BE2C (cell line): ENCODE results near the gene TMEM132C.

Experiments
- DNase-seq: peaks from one replicate; pipeline ENCODE4 v3.0.0-alpha.2; 2020
- H3K27me3 ChIP-seq: fragments of 250-450 bp; sonication (Bioruptor Pico); 2 replicates; pipeline ENCODE4 v1.5.1; 2020; ENCODE audit warnings: mild to moderate bottlenecking
- H3K36me3 ChIP-seq: fragments of 250-450 bp; sonication (Bioruptor Pico); 2 replicates; pipeline ENCODE4 v1.5.1; 2020; ENCODE audit warnings: mild to moderate bottlenecking
- H3K4me1 ChIP-seq: fragments of 250-450 bp; sonication (Bioruptor Pico); 2 replicates; pipeline ENCODE4 v1.5.1; 2020
- H3K4me3 ChIP-seq: 2 replicates; pipeline ENCODE4 v1.5.1; 2011; ENCODE audit warnings: low read depth, low read length
- H3K9me3 ChIP-seq: fragments of 250-450 bp; sonication (Bioruptor Pico); 2 replicates; pipeline ENCODE4 v1.5.1; 2020
- TF ChIP-seq, protein P1 (sequence below): IDR thresholded peaks from 2 replicates; pipeline ENCODE4 v1.5.1; 2012; ENCODE audit warnings: mild to moderate bottlenecking, low read depth, low read length

The TMEM132C gene

DNA sequence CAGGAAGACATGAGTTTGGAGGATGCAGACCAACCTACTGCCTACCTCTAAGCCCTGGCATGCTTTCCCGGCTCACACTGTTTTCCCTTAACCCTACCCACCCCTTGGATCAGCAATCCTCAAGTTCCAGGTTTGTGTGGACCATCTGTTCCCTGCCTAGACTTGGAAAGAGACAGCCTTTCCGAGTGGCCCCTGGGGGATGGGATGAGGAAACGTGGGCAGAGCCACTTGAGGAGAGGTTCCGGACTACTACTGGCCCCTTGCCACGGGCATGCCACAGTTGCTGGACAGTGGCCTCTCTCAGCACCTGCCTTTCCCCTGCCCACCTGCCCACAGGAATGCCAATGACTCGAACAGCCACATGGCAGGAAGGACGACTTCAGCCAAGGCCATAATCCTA is 420.9 kb downstream of the TMEM132C start:
- no peaks in the 10 kb centered on the region for H3K4me1 ChIP-seq
- no peaks in the 10 kb centered on the region for H3K36me3 ChIP-seq
- no peaks in the 10 kb centered on the region for H3K9me3 ChIP-seq
- TF ChIP-seq, protein P1, sequence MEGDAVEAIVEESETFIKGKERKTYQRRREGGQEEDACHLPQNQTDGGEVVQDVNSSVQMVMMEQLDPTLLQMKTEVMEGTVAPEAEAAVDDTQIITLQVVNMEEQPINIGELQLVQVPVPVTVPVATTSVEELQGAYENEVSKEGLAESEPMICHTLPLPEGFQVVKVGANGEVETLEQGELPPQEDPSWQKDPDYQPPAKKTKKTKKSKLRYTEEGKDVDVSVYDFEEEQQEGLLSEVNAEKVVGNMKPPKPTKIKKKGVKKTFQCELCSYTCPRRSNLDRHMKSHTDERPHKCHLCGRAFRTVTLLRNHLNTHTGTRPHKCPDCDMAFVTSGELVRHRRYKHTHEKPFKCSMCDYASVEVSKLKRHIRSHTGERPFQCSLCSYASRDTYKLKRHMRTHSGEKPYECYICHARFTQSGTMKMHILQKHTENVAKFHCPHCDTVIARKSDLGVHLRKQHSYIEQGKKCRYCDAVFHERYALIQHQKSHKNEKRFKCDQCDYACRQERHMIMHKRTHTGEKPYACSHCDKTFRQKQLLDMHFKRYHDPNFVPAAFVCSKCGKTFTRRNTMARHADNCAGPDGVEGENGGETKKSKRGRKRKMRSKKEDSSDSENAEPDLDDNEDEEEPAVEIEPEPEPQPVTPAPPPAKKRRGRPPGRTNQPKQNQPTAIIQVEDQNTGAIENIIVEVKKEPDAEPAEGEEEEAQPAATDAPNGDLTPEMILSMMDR, result no peak
- H3K4me3 ChIP-seq, result no peak overlapping the region
- no peak for DNase-seq
- no peaks in the 10 kb centered on the region for H3K27me3 ChIP-seq

DNA sequence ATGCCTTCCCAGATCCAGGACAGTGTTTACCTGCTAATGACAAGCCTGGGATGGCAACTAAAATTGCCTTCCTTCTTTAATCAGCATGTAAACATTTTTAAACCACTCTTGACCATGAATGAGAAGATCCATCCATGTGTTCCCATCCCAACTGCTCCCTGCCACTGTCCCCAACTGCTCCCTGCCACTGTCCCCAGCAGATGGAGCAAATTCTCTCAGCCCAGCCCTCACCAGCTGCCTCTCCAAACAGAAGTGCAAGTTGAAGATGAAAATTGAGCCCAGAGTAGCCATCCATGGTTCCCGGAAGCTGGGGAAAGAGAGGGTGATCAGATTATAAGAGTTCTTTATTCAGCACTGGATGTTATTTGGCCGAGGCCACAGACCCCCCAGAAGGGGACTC is 423.7 kb downstream of the TMEM132C start:
- H3K27me3 ChIP-seq, result no peaks in the 10 kb centered on the region
- no peaks in the 10 kb centered on the region for H3K36me3 ChIP-seq
- H3K9me3 ChIP-seq, result no peaks in the 10 kb centered on the region
- TF ChIP-seq, protein P1, result no peak
- no peak for DNase-seq
- H3K4me1 ChIP-seq, result no peaks in the 10 kb centered on the region
- H3K4me3 ChIP-seq, result no peak overlapping the region

DNA sequence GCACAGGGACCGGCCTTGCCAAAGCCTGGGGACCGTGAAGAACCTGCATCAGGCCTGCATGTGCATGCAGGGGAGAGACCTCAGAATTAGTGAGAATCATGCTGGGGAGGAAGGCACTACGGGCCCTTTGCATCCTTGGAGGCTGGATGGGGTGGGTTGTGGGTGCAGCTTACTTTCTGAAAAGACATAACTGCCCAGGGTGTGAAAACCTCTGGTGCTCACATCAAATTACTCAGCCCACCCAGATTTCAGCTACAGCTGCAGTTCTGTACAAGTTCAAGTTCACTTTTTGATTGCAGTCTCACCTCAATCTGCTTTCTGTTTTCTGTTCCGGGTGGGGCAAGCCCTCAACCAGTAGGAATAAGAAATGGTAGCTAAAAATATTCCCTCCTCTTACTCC is 426.1 kb downstream of the TMEM132C start:
- no peak overlapping the region for H3K4me3 ChIP-seq
- H3K9me3 ChIP-seq, result peaks cover 3% of the 10 kb centered on the region; the same call in 1 of the 2 replicates
- H3K27me3 ChIP-seq, result no peaks in the 10 kb centered on the region
- no peaks in the 10 kb centered on the region for H3K36me3 ChIP-seq
- H3K4me1 ChIP-seq, result no peaks in the 10 kb centered on the region
- TF ChIP-seq, protein P1, result no peak
- DNase-seq, result no peak

DNA sequence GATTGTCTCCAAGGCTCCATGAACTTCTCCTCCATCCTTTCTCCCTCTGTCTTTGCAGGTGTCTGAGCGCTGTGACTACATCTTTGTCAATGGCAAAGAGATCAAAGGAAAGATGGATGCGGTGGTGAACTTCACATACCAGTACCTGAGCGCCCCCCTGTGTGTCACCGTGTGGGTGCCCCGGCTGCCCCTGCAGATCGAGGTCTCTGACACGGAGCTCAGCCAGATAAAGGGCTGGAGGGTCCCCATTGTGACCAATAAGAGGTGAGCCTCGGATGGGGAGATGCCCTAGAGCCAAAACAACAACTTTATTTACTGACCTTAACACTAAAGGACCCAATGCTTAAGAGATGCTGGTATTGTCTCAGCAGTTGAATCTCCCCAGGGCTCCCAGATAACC is 426.8 kb downstream of the TMEM132C start:
- DNase-seq, result no peak
- TF ChIP-seq, protein P1, result no peak
- H3K36me3 ChIP-seq, result no peaks in the 10 kb centered on the region
- H3K4me1 ChIP-seq, result no peaks in the 10 kb centered on the region
- no peak overlapping the region for H3K4me3 ChIP-seq
- H3K9me3 ChIP-seq, result peaks cover 3% of the 10 kb centered on the region; the same call in 1 of the 2 replicates
- no peaks in the 10 kb centered on the region for H3K27me3 ChIP-seq

DNA sequence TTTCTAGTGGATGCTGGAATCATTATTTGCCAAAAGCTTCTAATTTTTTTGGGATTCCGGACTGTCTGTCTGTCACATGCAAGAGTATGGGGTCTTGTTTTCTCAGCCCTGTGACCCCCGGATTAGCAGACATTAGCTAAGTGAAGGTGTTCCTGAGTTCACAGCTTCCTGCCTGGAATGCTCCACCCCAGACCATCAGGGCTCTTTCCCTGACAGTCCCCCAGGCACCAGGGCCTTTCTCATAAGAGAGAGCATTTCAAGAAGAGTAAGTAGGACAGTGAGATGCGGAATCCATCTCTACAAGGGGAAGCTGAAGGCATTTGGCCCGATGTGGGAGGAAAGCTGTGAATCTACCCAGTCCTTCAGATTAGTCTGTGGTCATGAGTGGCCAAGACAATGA is 427.5 kb downstream of the TMEM132C start:
- Histone ChIP-seq H3K27me3 (no peaks in the 10 kb centered on the region), H3K9me3 (peaks cover 3% of the 10 kb centered on the region; the same call in 1 of the 2 replicates), H3K4me3 (no peak overlapping the region), H3K4me1 (no peaks in the 10 kb centered on the region), H3K36me3 (no peaks in the 10 kb centered on the region)
- TF ChIP-seq, protein P1, result no peak
- DNase-seq, result no peak

DNA sequence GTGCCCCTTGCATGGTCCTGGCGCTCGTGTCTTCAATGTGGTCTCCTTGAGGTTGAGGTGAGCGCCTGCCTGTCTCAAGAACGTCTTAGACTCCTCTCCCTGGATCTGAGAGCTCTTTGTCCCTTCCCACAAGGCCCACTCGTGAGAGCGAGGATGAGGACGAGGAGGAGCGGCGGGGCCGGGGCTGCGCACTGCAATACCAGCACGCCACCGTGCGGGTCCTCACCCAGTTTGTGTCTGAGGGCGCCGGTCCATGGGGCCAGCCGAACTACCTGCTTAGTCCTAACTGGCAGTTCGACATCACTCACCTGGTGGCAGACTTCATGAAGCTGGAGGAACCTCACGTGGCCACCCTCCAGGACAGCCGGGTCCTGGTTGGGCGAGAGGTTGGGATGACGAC is 428.7 kb downstream of the TMEM132C start:
- H3K4me1 ChIP-seq, result no peaks in the 10 kb centered on the region
- no peaks in the 10 kb centered on the region for H3K27me3 ChIP-seq
- peaks cover 3% of the 10 kb centered on the region; the same call in 1 of the 2 replicates for H3K9me3 ChIP-seq
- H3K4me3 ChIP-seq, result no peak overlapping the region
- TF ChIP-seq, protein P1, result no peak
- no peak for DNase-seq
- H3K36me3 ChIP-seq, result no peaks in the 10 kb centered on the region
